ENCODE measurements around the gene ADCK2.
A peak's percentile ranks its signal among the peaks of the same experiment; 100 is the strongest.
"Not testable (repeated sequence)": the region's sequence is repeated elsewhere in the genome, so short reads cannot be mapped to it uniquely, and the experiment has no call there.

ADCK2 gene

GRCh38 chr7:140691376-140692045, 18.8 kb downstream of the ADCK2 start:
- DNase-seq (ENCODE audit: low read depth in 2 of 3, low spot score in 2 of 3) = no peak

GRCh38 chr7:140693849-140694248, 21.1 kb downstream of the ADCK2 start:
- not testable (repeated sequence) for DNase-seq (ENCODE audit: low read depth in 2 of 3, low spot score in 2 of 3)

- DNase-seq (ENCODE audit: low read depth in 2 of 3, low spot score in 2 of 3) = no peak
Observed at GRCh38 chr7:140694592-140694991, 21.8 kb downstream of the ADCK2 start.

- no peak for DNase-seq (ENCODE audit: low read depth in 2 of 3, low spot score in 2 of 3)
Observed at GRCh38 chr7:140695381-140695780, 22.6 kb downstream of the ADCK2 start.

GRCh38 chr7:140696024-140696679, 23.4 kb downstream of the ADCK2 start:
- peak in 2 of 3 experiments; percentile 87 to 92 for DNase-seq (ENCODE audit: low read depth in 2 of 3, low spot score in 2 of 3)

- DNase-seq (ENCODE audit: low read depth in 2 of 3, low spot score in 2 of 3) = peak in 2 of 3 experiments; percentile 32 to 96
Observed at GRCh38 chr7:140696680-140697446, 24.1 kb downstream of the ADCK2 start, which contains the start of gene NDUFB2. TSS of gene NDUFB2 (plus strand) at chr7:140696708. CDS start at chr7:140696745, 37 bp downstream.

GRCh38 chr7:140697447-140698143, 24.9 kb downstream of the ADCK2 start:
- DNase-seq (ENCODE audit: low read depth in 2 of 3, low spot score in 2 of 3) = no peak

GRCh38 chr7:140698477-140698876, 25.7 kb downstream of the ADCK2 start:
- no peak for DNase-seq (ENCODE audit: low read depth in 2 of 3, low spot score in 2 of 3)

- no peak for DNase-seq (ENCODE audit: low read depth in 2 of 3, low spot score in 2 of 3)
Observed at GRCh38 chr7:140702774-140703173, 30.0 kb downstream of the ADCK2 start.

GRCh38 chr7:140704205-140704604, 31.5 kb downstream of the ADCK2 start:
- DNase-seq (ENCODE audit: low read depth in 2 of 3, low spot score in 2 of 3) = no peak

- DNase-seq (ENCODE audit: low read depth in 2 of 3, low spot score in 2 of 3) = no peak
Observed at GRCh38 chr7:140707132-140707531, 34.4 kb downstream of the ADCK2 start.

- DNase-seq (ENCODE audit: low read depth in 2 of 3, low spot score in 2 of 3) = not testable (repeated sequence)
Observed at GRCh38 chr7:140708764-140709163, 36.0 kb downstream of the ADCK2 start.

- not testable (repeated sequence) for DNase-seq (ENCODE audit: low read depth in 2 of 3, low spot score in 2 of 3)
Observed at GRCh38 chr7:140712392-140712791, 39.6 kb downstream of the ADCK2 start.

GRCh38 chr7:140714331-140715040, 41.7 kb downstream of the ADCK2 start:
- DNase-seq (ENCODE audit: low read depth in 2 of 3, low spot score in 2 of 3) = no peak

- no peak for DNase-seq (ENCODE audit: low read depth in 2 of 3, low spot score in 2 of 3)
Observed at GRCh38 chr7:140719721-140720120, 47.0 kb downstream of the ADCK2 start.

GRCh38 chr7:140722254-140722653, 49.5 kb downstream of the ADCK2 start:
- DNase-seq (ENCODE audit: low read depth in 2 of 3, low spot score in 2 of 3) = no peak

- no peak for DNase-seq (ENCODE audit: low read depth in 2 of 3, low spot score in 2 of 3)
Observed at GRCh38 chr7:140723006-140723405, 50.3 kb downstream of the ADCK2 start.

- DNase-seq (ENCODE audit: low read depth in 2 of 3, low spot score in 2 of 3) = no peak
Observed at GRCh38 chr7:140723574-140723973, 50.8 kb downstream of the ADCK2 start.

GRCh38 chr7:140724706-140725105, 52.0 kb downstream of the ADCK2 start:
- DNase-seq (ENCODE audit: low read depth in 2 of 3, low spot score in 2 of 3) = no peak

GRCh38 chr7:140726281-140726680, 53.5 kb downstream of the ADCK2 start:
- DNase-seq (ENCODE audit: low read depth in 2 of 3, low spot score in 2 of 3) = no peak

GRCh38 chr7:140732416-140732815, 59.7 kb downstream of the ADCK2 start:
- no peak for DNase-seq (ENCODE audit: low read depth in 2 of 3, low spot score in 2 of 3)
